Fibroblast of mammary gland (primary cell): ENCODE measurements around the gene SF3A1.

Experiments used
- DNase-seq: peaks from one replicate; pipeline ENCODE4 v3.0.0-alpha.2; 2010; ENCODE audit warnings: low read depth
- H3K4me3 ChIP-seq: 2 replicates; pipeline ENCODE4 v1.5.1; 2011; ENCODE audit warnings: low read depth, mild to moderate bottlenecking, low read length, moderate library complexity; ENCODE audit not compliant: control insufficient read depth
- CTCF ChIP-seq: conservative IDR thresholded peaks from 2 replicates; pipeline ENCODE4 v1.5.1; 2011; ENCODE audit warnings: low read depth, low read length, inconsistent platforms; ENCODE audit not compliant: control insufficient read depth, insufficient read depth

Gene SF3A1

GRCh38 chr22:30308093-30308492 is 48.6 kb downstream of the SF3A1 start:
- DNase-seq, result no peak
- no peak for TF ChIP-seq CTCF
- H3K4me3 ChIP-seq, result no peak overlapping the region

GRCh38 chr22:30307041-30307574 is 49.6 kb downstream of the SF3A1 start:
- no peak overlapping the region for H3K4me3 ChIP-seq
- no peak for DNase-seq
- no peak for TF ChIP-seq CTCF

GRCh38 chr22:30306627-30307011 is 50.1 kb downstream of the SF3A1 start:
- TF ChIP-seq CTCF, result no peak
- no peak overlapping the region for H3K4me3 ChIP-seq
- no peak for DNase-seq

- TF ChIP-seq CTCF, result no peak
- DNase-seq, result no peak
- H3K4me3 ChIP-seq, result no peak overlapping the region
Observed at GRCh38 chr22:30305906-30306626, 50.6 kb downstream of the SF3A1 start.

GRCh38 chr22:30305519-30305905 is 51.2 kb downstream of the SF3A1 start:
- TF ChIP-seq CTCF, result no peak
- no peak overlapping the region for H3K4me3 ChIP-seq
- peak; percentile 42 for DNase-seq

GRCh38 chr22:30304495-30305244 is 52.0 kb downstream of the SF3A1 start:
- H3K4me3 ChIP-seq, result no peak overlapping the region
- no peak for TF ChIP-seq CTCF
- DNase-seq, result no peak
